ENCODE data around the gene ARHGAP15. TPM values are rescaled to one million over a fixed set of nuclear protein-coding genes. Genes with fewer than 3 reads are reported as not detected.

Gene ARHGAP15
- polyA plus RNA-seq, 1 donor from 2014 or later, result 0.30 TPM

GRCh38 chr2:143513081-143513480 is 383.9 kb downstream of the ARHGAP15 start:
- no peaks in the 10 kb centered on the region for H4K20me1 ChIP-seq (ENCODE audit: insufficient read depth)
- no peak overlapping the region for H3K27ac ChIP-seq (ENCODE audit: low read length)

DNA sequence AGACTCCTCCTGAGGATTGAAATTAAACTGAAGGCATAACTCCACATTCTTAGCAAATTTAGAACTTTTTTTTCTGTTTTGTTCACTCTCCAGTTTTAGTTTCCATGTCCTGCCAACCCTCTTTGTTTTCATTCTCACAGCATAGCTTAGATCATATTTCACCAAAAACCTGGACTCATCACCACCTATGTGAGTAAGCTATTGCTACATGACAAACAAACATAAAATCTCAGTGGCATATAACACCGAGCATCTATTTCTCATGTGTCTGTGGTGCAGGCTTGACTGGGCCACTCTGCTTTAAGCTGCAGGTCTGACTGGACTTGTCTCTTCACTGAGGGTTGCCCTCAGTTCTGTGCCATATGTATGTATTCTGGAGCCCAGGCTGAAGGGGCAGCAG is 385.2 kb downstream of the ARHGAP15 start:
- TF ChIP-seq, protein P1, sequence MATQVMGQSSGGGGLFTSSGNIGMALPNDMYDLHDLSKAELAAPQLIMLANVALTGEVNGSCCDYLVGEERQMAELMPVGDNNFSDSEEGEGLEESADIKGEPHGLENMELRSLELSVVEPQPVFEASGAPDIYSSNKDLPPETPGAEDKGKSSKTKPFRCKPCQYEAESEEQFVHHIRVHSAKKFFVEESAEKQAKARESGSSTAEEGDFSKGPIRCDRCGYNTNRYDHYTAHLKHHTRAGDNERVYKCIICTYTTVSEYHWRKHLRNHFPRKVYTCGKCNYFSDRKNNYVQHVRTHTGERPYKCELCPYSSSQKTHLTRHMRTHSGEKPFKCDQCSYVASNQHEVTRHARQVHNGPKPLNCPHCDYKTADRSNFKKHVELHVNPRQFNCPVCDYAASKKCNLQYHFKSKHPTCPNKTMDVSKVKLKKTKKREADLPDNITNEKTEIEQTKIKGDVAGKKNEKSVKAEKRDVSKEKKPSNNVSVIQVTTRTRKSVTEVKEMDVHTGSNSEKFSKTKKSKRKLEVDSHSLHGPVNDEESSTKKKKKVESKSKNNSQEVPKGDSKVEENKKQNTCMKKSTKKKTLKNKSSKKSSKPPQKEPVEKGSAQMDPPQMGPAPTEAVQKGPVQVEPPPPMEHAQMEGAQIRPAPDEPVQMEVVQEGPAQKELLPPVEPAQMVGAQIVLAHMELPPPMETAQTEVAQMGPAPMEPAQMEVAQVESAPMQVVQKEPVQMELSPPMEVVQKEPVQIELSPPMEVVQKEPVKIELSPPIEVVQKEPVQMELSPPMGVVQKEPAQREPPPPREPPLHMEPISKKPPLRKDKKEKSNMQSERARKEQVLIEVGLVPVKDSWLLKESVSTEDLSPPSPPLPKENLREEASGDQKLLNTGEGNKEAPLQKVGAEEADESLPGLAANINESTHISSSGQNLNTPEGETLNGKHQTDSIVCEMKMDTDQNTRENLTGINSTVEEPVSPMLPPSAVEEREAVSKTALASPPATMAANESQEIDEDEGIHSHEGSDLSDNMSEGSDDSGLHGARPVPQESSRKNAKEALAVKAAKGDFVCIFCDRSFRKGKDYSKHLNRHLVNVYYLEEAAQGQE (IDR thresholded peaks at IDR 0.05; ENCODE audit: borderline replicate concordance), result no peak
- TF ChIP-seq EP300 (conservative IDR thresholded peaks at IDR 0.05; ENCODE audit: poor library complexity, severe bottlenecking) (no peak), TAF1 (IDR thresholded peaks at IDR 0.05; ENCODE audit: low read depth) (no peak), SMC3 (conservative IDR thresholded peaks at IDR 0.05; ENCODE audit: poor library complexity) (no peak), EZH2 (IDR thresholded peaks at IDR 0.05; ENCODE audit: borderline replicate concordance, insufficient read depth, low read length, poor library complexity, severe bottlenecking) (no peak), MXI1 (conservative IDR thresholded peaks at IDR 0.05; ENCODE audit: poor library complexity, severe bottlenecking) (no peak), POLR2AphosphoS5 (IDR thresholded peaks at IDR 0.05) (no peak), RAD21 (conservative IDR thresholded peaks at IDR 0.05) (no peak)
- TF ChIP-seq, protein P2, sequence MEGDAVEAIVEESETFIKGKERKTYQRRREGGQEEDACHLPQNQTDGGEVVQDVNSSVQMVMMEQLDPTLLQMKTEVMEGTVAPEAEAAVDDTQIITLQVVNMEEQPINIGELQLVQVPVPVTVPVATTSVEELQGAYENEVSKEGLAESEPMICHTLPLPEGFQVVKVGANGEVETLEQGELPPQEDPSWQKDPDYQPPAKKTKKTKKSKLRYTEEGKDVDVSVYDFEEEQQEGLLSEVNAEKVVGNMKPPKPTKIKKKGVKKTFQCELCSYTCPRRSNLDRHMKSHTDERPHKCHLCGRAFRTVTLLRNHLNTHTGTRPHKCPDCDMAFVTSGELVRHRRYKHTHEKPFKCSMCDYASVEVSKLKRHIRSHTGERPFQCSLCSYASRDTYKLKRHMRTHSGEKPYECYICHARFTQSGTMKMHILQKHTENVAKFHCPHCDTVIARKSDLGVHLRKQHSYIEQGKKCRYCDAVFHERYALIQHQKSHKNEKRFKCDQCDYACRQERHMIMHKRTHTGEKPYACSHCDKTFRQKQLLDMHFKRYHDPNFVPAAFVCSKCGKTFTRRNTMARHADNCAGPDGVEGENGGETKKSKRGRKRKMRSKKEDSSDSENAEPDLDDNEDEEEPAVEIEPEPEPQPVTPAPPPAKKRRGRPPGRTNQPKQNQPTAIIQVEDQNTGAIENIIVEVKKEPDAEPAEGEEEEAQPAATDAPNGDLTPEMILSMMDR (IDR thresholded peaks at IDR 0.05; ENCODE audit: poor library complexity, severe bottlenecking), result no peak
- Histone ChIP-seq H3K27me3 (ENCODE audit: insufficient read depth, low read depth, low read length) (no peaks in the 10 kb centered on the region), H3F3A (ENCODE audit: insufficient read depth, low read length, poor library complexity, severe bottlenecking) (no peaks in the 10 kb centered on the region), H3K36me3 (ENCODE audit: insufficient read depth, low read length) (no peaks in the 10 kb centered on the region), H3K9me3 (ENCODE audit: low read length) (no peaks in the 10 kb centered on the region), H3K4me2 (ENCODE audit: low read length) (no peak overlapping the region), H3K79me2 (replicated peaks; ENCODE audit: insufficient read depth, low read length) (no peaks in the 10 kb centered on the region), H3K27ac (ENCODE audit: low read length) (no peak overlapping the region), H4K20me1 (ENCODE audit: insufficient read depth) (no peaks in the 10 kb centered on the region), H2AFZ (ENCODE audit: low read depth, low read length) (no peak overlapping the region), H3K9ac (ENCODE audit: low read length) (no peak overlapping the region), H3K4me3 (ENCODE audit: low read length) (no peak overlapping the region), H3K9me2 (ENCODE audit: insufficient read depth, low read length) (no peaks in the 10 kb centered on the region)

More at GRCh38 chr2:143513081-143513480, 383.9 kb downstream of the ARHGAP15 start:
- Histone ChIP-seq H3K4me2 (ENCODE audit: low read length) (no peak overlapping the region), H3K9me2 (ENCODE audit: insufficient read depth, low read length) (no peaks in the 10 kb centered on the region), H3K9ac (ENCODE audit: low read length) (no peak overlapping the region), H3K9me3 (ENCODE audit: low read length) (no peaks in the 10 kb centered on the region), H3K27me3 (ENCODE audit: insufficient read depth, low read depth, low read length) (no peaks in the 10 kb centered on the region), H3K4me3 (ENCODE audit: low read length) (no peak overlapping the region), H3K79me2 (replicated peaks; ENCODE audit: insufficient read depth, low read length) (no peaks in the 10 kb centered on the region), H3K36me3 (ENCODE audit: insufficient read depth, low read length) (no peaks in the 10 kb centered on the region), H3F3A (ENCODE audit: insufficient read depth, low read length, poor library complexity, severe bottlenecking) (no peaks in the 10 kb centered on the region), H2AFZ (ENCODE audit: low read depth, low read length) (no peak overlapping the region)
- TF ChIP-seq MXI1 (conservative IDR thresholded peaks at IDR 0.05; ENCODE audit: poor library complexity, severe bottlenecking), result no peak
- TF ChIP-seq POLR2AphosphoS5 (IDR thresholded peaks at IDR 0.05), result no peak
- TF ChIP-seq TAF1 (IDR thresholded peaks at IDR 0.05; ENCODE audit: low read depth), result no peak
- TF ChIP-seq, protein P1 (IDR thresholded peaks at IDR 0.05; ENCODE audit: borderline replicate concordance), result no peak
- TF ChIP-seq SMC3 (conservative IDR thresholded peaks at IDR 0.05; ENCODE audit: poor library complexity), result peak; percentile 45
- TF ChIP-seq EZH2 (IDR thresholded peaks at IDR 0.05; ENCODE audit: borderline replicate concordance, insufficient read depth, low read length, poor library complexity, severe bottlenecking), result no peak
- TF ChIP-seq RAD21 (conservative IDR thresholded peaks at IDR 0.05), result peak; percentile 60
- no peak for TF ChIP-seq EP300 (conservative IDR thresholded peaks at IDR 0.05; ENCODE audit: poor library complexity, severe bottlenecking)
- TF ChIP-seq, protein P2 (IDR thresholded peaks at IDR 0.05; ENCODE audit: poor library complexity, severe bottlenecking), result peak; percentile 59
